GM10248 (cell line): Measurements from ENCODE around the gene ZNF367.

Experiments used
- CTCF ChIA-PET: fragments of 300-600 bp; sonication (Branson Sonifier 250); formaldehyde crosslinking; extraction: SDS; loops from one replicate; lab custom pipeline; 2021; ENCODE audit warnings: antibody characterized with exemption; lab: Yijun Ruan, JAX
- POLR2A ChIA-PET: fragments of 350-650 bp; sonication (Branson Sonifier 250); formaldehyde crosslinking; extraction: SDS; loops from one replicate; lab custom pipeline; 2020; ENCODE audit warnings: antibody characterized with exemption; lab: Yijun Ruan, JAX
- DNase-seq: peaks from one replicate; pipeline ENCODE4 v3.0.0; 2012; ENCODE audit errors: extremely low spot score
- TF ChIP-seq, protein P1 (sequence below): IDR thresholded peaks from 2 replicates; pipeline ENCODE4 v1.5.1; 2012; ENCODE audit warnings: mild to moderate bottlenecking, low read depth; ENCODE audit errors: extremely low read depth, missing control alignments, control extremely low read depth

The ZNF367 gene

DNA sequence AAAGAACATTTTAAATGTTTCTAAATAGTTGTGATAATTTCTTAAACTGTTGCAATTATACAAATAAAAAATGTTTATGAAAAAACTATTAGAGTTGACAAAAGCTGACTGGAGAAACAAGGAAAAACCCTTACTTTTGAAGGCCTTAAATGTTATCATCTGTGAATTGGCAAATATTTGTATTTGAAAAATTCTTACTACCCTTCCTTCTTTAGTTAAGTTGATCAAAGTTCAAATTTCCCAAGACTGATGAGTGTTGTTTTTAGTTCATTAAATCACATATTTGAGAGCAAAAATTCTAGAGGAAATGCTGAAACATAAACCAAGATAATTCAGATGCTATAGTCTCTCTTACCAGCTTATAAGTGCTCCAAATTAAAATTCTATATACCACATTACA is 32.0 kb downstream of the ZNF367 start:
- DNase-seq = no peak
- TF ChIP-seq, protein P1, sequence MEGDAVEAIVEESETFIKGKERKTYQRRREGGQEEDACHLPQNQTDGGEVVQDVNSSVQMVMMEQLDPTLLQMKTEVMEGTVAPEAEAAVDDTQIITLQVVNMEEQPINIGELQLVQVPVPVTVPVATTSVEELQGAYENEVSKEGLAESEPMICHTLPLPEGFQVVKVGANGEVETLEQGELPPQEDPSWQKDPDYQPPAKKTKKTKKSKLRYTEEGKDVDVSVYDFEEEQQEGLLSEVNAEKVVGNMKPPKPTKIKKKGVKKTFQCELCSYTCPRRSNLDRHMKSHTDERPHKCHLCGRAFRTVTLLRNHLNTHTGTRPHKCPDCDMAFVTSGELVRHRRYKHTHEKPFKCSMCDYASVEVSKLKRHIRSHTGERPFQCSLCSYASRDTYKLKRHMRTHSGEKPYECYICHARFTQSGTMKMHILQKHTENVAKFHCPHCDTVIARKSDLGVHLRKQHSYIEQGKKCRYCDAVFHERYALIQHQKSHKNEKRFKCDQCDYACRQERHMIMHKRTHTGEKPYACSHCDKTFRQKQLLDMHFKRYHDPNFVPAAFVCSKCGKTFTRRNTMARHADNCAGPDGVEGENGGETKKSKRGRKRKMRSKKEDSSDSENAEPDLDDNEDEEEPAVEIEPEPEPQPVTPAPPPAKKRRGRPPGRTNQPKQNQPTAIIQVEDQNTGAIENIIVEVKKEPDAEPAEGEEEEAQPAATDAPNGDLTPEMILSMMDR = no peak
- CTCF ChIA-PET = no interaction called here
- POLR2A ChIA-PET = no interaction called here

- CTCF ChIA-PET = interaction anchor here (0.8 to 2.1 kb wide), 4 partner anchors 12 to 41 kb away, joined by 3 to 7 read pairs (median 3); no protein-coding TSS in a partner anchor
- POLR2A ChIA-PET = no interaction called here
- peak; percentile 64 for DNase-seq
- TF ChIP-seq, protein P1 = no peak
These were observed 34.8 kb downstream of the ZNF367 start, which contains the start of gene SLC35D2 for GRCh38 chr9:96383165-96383942. SLC35D2 (minus strand) TSS chr9:96383711; CDS start chr9:96383634, 77 bp downstream.

- no peak for DNase-seq
- CTCF ChIA-PET = interaction anchor here (0.8 to 2.1 kb wide), 3 partner anchors 30 to 41 kb away, joined by 3 to 7 read pairs (median 3); no protein-coding TSS in a partner anchor
- TF ChIP-seq, protein P1 = no peak
- POLR2A ChIA-PET = interaction anchor here (0.5 to 0.6 kb wide), 2 partner anchors 8 to 12 kb away, joined by 3 to 4 read pairs; no protein-coding TSS in a partner anchor
These were observed 35.4 kb downstream of the ZNF367 start for GRCh38 chr9:96382839-96383164.

GRCh38 chr9:96382175-96382574 is 36.0 kb downstream of the ZNF367 start:
- CTCF ChIA-PET = interaction anchor here (1.0 to 2.1 kb wide), 3 partner anchors 9 to 31 kb away, joined by 4 to 7 read pairs (median 4); no protein-coding TSS in a partner anchor
- POLR2A ChIA-PET = interaction anchor here (0.5 to 0.6 kb wide), 2 partner anchors 8 to 11 kb away, joined by 3 to 4 read pairs; no protein-coding TSS in a partner anchor
- DNase-seq = no peak

GRCh38 chr9:96381696-96382095 is 36.5 kb downstream of the ZNF367 start:
- POLR2A ChIA-PET = no interaction called here
- TF ChIP-seq, protein P1 = no peak
- DNase-seq = no peak
- CTCF ChIA-PET = interaction anchor here (0.9 to 2.1 kb wide), 4 partner anchors 10 to 61 kb away, joined by 3 to 7 read pairs (median 4); no protein-coding TSS in a partner anchor

More at GRCh38 chr9:96382175-96382574, 36.0 kb downstream of the ZNF367 start:
- TF ChIP-seq, protein P1 = no peak

DNA sequence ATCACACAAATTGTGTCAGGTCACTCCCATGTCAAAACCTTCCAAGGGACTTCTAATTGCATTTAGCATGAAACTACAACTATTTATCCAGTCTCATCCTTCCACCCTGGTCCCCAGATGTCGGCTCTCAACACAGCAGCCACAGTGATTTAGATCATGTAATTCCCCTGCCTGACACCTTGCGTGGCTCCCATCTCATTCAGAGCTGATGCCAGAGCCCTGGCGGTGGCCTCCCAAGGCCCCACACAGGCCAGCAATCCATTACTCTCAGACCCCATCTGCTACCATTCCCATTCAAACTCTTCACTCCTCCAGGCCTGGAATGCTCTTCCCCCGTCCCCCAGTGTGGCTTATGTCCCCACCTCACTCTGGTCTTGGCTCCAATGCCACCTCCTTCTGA is 37.0 kb downstream of the ZNF367 start:
- ChIA-PET POLR2A (no interaction called here), CTCF (interaction anchor here (0.9 to 2.1 kb wide), 4 partner anchors 10 to 61 kb away, joined by 3 to 7 read pairs (median 4); no protein-coding TSS in a partner anchor)
- TF ChIP-seq, protein P1 = no peak
- no peak for DNase-seq
